HepG2 (cell line): ENCODE measurements around the gene POTEJ.
"Not testable (repeated sequence)": the region's sequence is repeated elsewhere in the genome, so short reads cannot be mapped to it uniquely, and the experiment has no call there.

Experiments used
- CTCF ChIP-seq: sonication (generic); formaldehyde crosslinking; IDR thresholded peaks from 2 replicates; pipeline ENCODE4 v1.5.0; 2020; ENCODE audit warnings: mild to moderate bottlenecking, missing genetic modification reagents, moderate library complexity
- DMAP1 ChIP-seq: IDR thresholded peaks from 2 replicates; pipeline ENCODE4 v1.6.1; 2016
- GABPA ChIP-seq, 2 experiments: IDR thresholded peaks; 2 replicates each; pipeline ENCODE4 v1.6.1; 2011 to 2016; ENCODE audit warnings: low read depth in 2 of 2, low read length in 1 of 2, missing biosample characterization in 1 of 2, missing genetic modification characterization in 1 of 2
- HMG20B ChIP-seq: conservative IDR thresholded peaks from 2 replicates; pipeline ENCODE4 v1.6.1; 2016; ENCODE audit warnings: missing genetic modification reagents, missing compliant biosample characterization
- JUNB ChIP-seq: sonication (generic); formaldehyde crosslinking; IDR thresholded peaks from 2 replicates; pipeline ENCODE4 v1.8.0; 2022; ENCODE audit warnings: missing genetic modification reagents, mild to moderate bottlenecking, borderline replicate concordance
- RAD21 ChIP-seq: fragments of 450-650 bp; formaldehyde crosslinking; IDR thresholded peaks from 2 replicates; pipeline ENCODE4 v1.5.0; 2020; ENCODE audit warnings: mild to moderate bottlenecking
- SMC3 ChIP-seq: IDR thresholded peaks from 2 replicates; pipeline ENCODE4 v1.6.1; 2011; ENCODE audit warnings: low read length, improper control_type of control experiment
- SRF ChIP-seq: IDR thresholded peaks from 2 replicates; pipeline ENCODE4 v1.6.1; 2011; ENCODE audit warnings: mild to moderate bottlenecking, low read depth, low read length, moderate library complexity
- ZBTB25 ChIP-seq: IDR thresholded peaks from 2 replicates; pipeline ENCODE4 v1.6.1; 2018; ENCODE audit warnings: missing genetic modification reagents
- ZNF768 ChIP-seq: sonication (generic); formaldehyde crosslinking; IDR thresholded peaks from 2 replicates; pipeline ENCODE4 v1.4.0; 2020; ENCODE audit warnings: missing genetic modification reagents

DNA sequence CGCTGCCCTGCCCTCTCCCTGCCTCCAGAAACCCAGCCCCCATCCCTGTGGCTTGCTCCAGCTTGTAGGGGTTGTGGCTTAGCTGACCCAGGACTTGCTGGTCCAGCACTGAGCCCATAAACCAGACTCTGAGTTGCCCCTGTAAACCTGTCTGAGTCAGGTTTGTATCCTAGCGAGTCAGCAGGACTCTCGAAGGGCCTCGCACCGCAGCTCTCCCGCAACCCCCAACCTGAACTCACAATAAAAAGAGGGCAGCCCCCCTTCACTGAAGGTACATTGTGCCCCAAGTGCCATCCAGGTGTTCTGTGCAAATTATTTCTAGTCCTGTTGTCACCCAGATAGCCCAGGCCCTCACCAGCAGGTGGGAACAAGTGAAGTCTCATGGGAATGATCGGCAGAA, 29.7 kb upstream of the POTEJ start:
- not testable (repeated sequence) for TF ChIP-seq HMG20B (CRISPR knock-in tag); CTCF (CRISPR knock-in tag); DMAP1 (CRISPR knock-in tag); ZBTB25 (CRISPR knock-in tag); RAD21 (CRISPR knock-in tag); SMC3; ZNF768 (CRISPR knock-in tag); SRF; GABPA (IDR thresholded peaks at IDR 0.05; ENCODE audit: low read depth, low read length); GABPA (CRISPR knock-in tag; IDR thresholded peaks at IDR 0.05; ENCODE audit: low read depth); JUNB (CRISPR knock-in tag)
